Measurements from ENCODE around the gene PTN. TPM values are rescaled to one million over a fixed set of nuclear protein-coding genes. Genes with fewer than 3 reads are reported as not detected.

Gene PTN
- total RNA-seq, 4 donors from 2014 or later = 1.4 to 6.9 (median 2.6) TPM

- TF ChIP-seq EP300 (IDR thresholded peaks at IDR 0.05) (no peak), POLR2AphosphoS5 (IDR thresholded peaks at IDR 0.05) (no peak), POLR2A (IDR thresholded peaks at IDR 0.05) (no peak), CTCF (IDR thresholded peaks at IDR 0.05) (no peak)
- H3K4me3 ChIP-seq = no peak overlapping the region
- no peak for DNase-seq (ENCODE audit: low spot score in 2 of 2)
- no peaks in the 10 kb centered on the region for H3K4me1 ChIP-seq
- 92% methylated on average over 2 of the region's 2 CpGs for WGBS
- no peaks in the 10 kb centered on the region for H3K9me3 ChIP-seq
- no peak overlapping the region for H3K27ac ChIP-seq
- no peaks in the 10 kb centered on the region for H3K36me3 ChIP-seq
- no peaks in the 10 kb centered on the region for H3K27me3 ChIP-seq
Measured at GRCh38 chr7:137258552-137258951, 85.0 kb downstream of the PTN start.

- WGBS = 86% methylated on average over 2 of the region's 2 CpGs
- no peak overlapping the region for H3K27ac ChIP-seq
- H3K4me3 ChIP-seq = no peak overlapping the region
- H3K9me3 ChIP-seq = no peaks in the 10 kb centered on the region
- H3K36me3 ChIP-seq = no peaks in the 10 kb centered on the region
- no peaks in the 10 kb centered on the region for H3K27me3 ChIP-seq
- TF ChIP-seq POLR2A (IDR thresholded peaks at IDR 0.05) (no peak), CTCF (IDR thresholded peaks at IDR 0.05) (no peak), EP300 (IDR thresholded peaks at IDR 0.05) (no peak), POLR2AphosphoS5 (IDR thresholded peaks at IDR 0.05) (no peak)
- no peak for DNase-seq (ENCODE audit: low spot score in 2 of 2)
- H3K4me1 ChIP-seq = no peaks in the 10 kb centered on the region
Measured at GRCh38 chr7:137254766-137255165, 88.8 kb downstream of the PTN start.

GRCh38 chr7:137245890-137246289, 97.6 kb downstream of the PTN start:
- Histone ChIP-seq H3K27ac (no peak overlapping the region), H3K9me3 (peaks cover 2% of the 10 kb centered on the region), H3K27me3 (no peaks in the 10 kb centered on the region), H3K36me3 (no peaks in the 10 kb centered on the region), H3K4me3 (no peak overlapping the region), H3K4me1 (no peaks in the 10 kb centered on the region)
- WGBS = 91% methylated on average over 2 of the region's 2 CpGs
- TF ChIP-seq EP300 (IDR thresholded peaks at IDR 0.05) = no peak
- no peak for TF ChIP-seq POLR2AphosphoS5 (IDR thresholded peaks at IDR 0.05)
- no peak for TF ChIP-seq POLR2A (IDR thresholded peaks at IDR 0.05)
- no peak for TF ChIP-seq CTCF (IDR thresholded peaks at IDR 0.05)
- DNase-seq (ENCODE audit: low spot score in 2 of 2) = no peak

- TF ChIP-seq POLR2AphosphoS5 (IDR thresholded peaks at IDR 0.05) = no peak
- DNase-seq (ENCODE audit: low spot score in 2 of 2) = no peak
- Histone ChIP-seq H3K9me3 (peaks cover 2% of the 10 kb centered on the region), H3K4me3 (no peak overlapping the region), H3K36me3 (no peaks in the 10 kb centered on the region), H3K27me3 (no peaks in the 10 kb centered on the region), H3K27ac (no peak overlapping the region), H3K4me1 (no peaks in the 10 kb centered on the region)
- WGBS = 94% methylated on average over 4 of the region's 4 CpGs
Measured at GRCh38 chr7:137245186-137245585, 98.3 kb downstream of the PTN start.

GRCh38 chr7:137243741-137244140, 99.8 kb downstream of the PTN start:
- Histone ChIP-seq H3K36me3 (no peaks in the 10 kb centered on the region), H3K4me3 (no peak overlapping the region), H3K27me3 (no peaks in the 10 kb centered on the region), H3K4me1 (no peaks in the 10 kb centered on the region), H3K9me3 (peaks cover 2% of the 10 kb centered on the region), H3K27ac (no peak overlapping the region)
- TF ChIP-seq EP300 (IDR thresholded peaks at IDR 0.05) = no peak
- WGBS = 89% methylated on average over 8 of the region's 8 CpGs
- no peak for DNase-seq (ENCODE audit: low spot score in 2 of 2)

GRCh38 chr7:137242616-137243015, 100.9 kb downstream of the PTN start:
- TF ChIP-seq POLR2AphosphoS5 (IDR thresholded peaks at IDR 0.05) (no peak), EP300 (IDR thresholded peaks at IDR 0.05) (no peak), CTCF (IDR thresholded peaks at IDR 0.05) (no peak), POLR2A (IDR thresholded peaks at IDR 0.05) (no peak)
- Histone ChIP-seq H3K9me3 (peaks cover 2% of the 10 kb centered on the region), H3K27ac (no peak overlapping the region), H3K4me3 (no peak overlapping the region), H3K27me3 (no peaks in the 10 kb centered on the region), H3K36me3 (no peaks in the 10 kb centered on the region), H3K4me1 (no peaks in the 10 kb centered on the region)
- no peak for DNase-seq (ENCODE audit: low spot score in 2 of 2)
- 91% methylated on average over 7 of the region's 7 CpGs for WGBS
